SK-N-SH (cell line): Measurements from ENCODE around the gene SDK1.

Experiments
- GATA2 ChIP-seq: sonication (generic); formaldehyde crosslinking; IDR thresholded peaks from 2 replicates; pipeline ENCODE4 v1.5.0; 2020; ENCODE audit warnings: mild to moderate bottlenecking, missing genetic modification reagents
- JUND ChIP-seq: IDR thresholded peaks from 2 replicates; pipeline ENCODE4 v1.4.0; 2012
- TF ChIP-seq, protein P1 (sequence below): fragments of 200-600 bp; sonication (generic); IDR thresholded peaks from 2 replicates; pipeline ENCODE4 v1.6.1; 2017; ENCODE audit warnings: antibody characterized with exemption, mild to moderate bottlenecking, moderate library complexity

DNA sequence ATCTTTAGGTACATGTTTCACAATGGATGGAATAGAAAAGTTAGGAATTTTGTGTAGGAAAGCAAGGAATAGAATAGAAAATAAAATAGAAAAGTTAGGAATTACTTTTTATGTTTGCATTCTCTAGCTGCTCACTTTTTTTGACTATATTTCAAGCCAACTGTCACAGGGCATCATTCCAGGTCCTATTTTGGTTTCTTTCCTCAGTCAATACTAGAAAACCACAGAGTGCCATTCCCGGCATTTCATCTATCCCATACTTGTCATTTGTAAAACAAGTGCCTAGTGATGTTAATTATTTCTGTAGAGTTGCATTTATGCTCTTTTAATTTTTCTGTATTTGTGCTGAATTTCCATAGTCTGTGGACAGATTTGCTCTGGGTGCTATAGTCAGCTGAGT, 66.2 kb downstream of the SDK1 start:
- TF ChIP-seq GATA2 (CRISPR knock-in tag): no peak
- TF ChIP-seq, protein P1, sequence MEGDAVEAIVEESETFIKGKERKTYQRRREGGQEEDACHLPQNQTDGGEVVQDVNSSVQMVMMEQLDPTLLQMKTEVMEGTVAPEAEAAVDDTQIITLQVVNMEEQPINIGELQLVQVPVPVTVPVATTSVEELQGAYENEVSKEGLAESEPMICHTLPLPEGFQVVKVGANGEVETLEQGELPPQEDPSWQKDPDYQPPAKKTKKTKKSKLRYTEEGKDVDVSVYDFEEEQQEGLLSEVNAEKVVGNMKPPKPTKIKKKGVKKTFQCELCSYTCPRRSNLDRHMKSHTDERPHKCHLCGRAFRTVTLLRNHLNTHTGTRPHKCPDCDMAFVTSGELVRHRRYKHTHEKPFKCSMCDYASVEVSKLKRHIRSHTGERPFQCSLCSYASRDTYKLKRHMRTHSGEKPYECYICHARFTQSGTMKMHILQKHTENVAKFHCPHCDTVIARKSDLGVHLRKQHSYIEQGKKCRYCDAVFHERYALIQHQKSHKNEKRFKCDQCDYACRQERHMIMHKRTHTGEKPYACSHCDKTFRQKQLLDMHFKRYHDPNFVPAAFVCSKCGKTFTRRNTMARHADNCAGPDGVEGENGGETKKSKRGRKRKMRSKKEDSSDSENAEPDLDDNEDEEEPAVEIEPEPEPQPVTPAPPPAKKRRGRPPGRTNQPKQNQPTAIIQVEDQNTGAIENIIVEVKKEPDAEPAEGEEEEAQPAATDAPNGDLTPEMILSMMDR: no peak
- no peak for TF ChIP-seq JUND
